Measurements from ENCODE around the gene AKT1. TPM values are rescaled to one million over a fixed set of nuclear protein-coding genes. Genes with fewer than 3 reads are reported as not detected.

The AKT1 gene
- total RNA-seq, 1 donor from 2014 or later, result 144 TPM

GRCh38 chr14:104724407-104724980 is 71.1 kb downstream of the AKT1 start:
- peak; percentile 83 for DNase-seq
- no peak for TF ChIP-seq CTCF (IDR thresholded peaks at IDR 0.05; ENCODE audit: borderline replicate concordance)
- intact Hi-C loops (cut with micrococcal nuclease), result no loop called here
- Histone ChIP-seq H3K4me3 (peak overlapping the region; percentile 88), H3K36me3 (peaks cover 7% of the 10 kb centered on the region), H3K9me3 (replicated peaks) (no peaks in the 10 kb centered on the region), H3K4me1 (peaks cover 79% of the 10 kb centered on the region), H3K27me3 (ENCODE audit: low read depth) (no peaks in the 10 kb centered on the region), H3K27ac (replicated peaks) (peak overlapping the region; percentile 92)

- Histone ChIP-seq H3K36me3 (peaks cover 12% of the 10 kb centered on the region), H3K27ac (replicated peaks) (peak within 1 kb of the TSS; percentile 92), H3K9me3 (replicated peaks) (no peaks in the 10 kb centered on the region), H3K4me1 (peaks cover 81% of the 10 kb centered on the region), H3K4me3 (peak within 1 kb of the TSS; percentile 88), H3K27me3 (ENCODE audit: low read depth) (no peaks in the 10 kb centered on the region)
- intact Hi-C loops (cut with micrococcal nuclease), result no loop called here
- TF ChIP-seq CTCF (IDR thresholded peaks at IDR 0.05; ENCODE audit: borderline replicate concordance), result peak; percentile 93
- peak; percentile 80 for DNase-seq
Measured at GRCh38 chr14:104723651-104724406, 71.7 kb downstream of the AKT1 start, which contains the start of gene ADSS1. TSS of gene ADSS1 (plus strand) at chr14:104724229. CDS start at chr14:104724271, 42 bp downstream.

- intact Hi-C loops (cut with micrococcal nuclease), result no loop called here
- peaks cover 82% of the 10 kb centered on the region for H3K4me1 ChIP-seq
Measured at GRCh38 chr14:104722938-104723650, 72.5 kb downstream of the AKT1 start.

GRCh38 chr14:104721505-104722431 is 73.8 kb downstream of the AKT1 start:
- no peak for TF ChIP-seq CTCF (IDR thresholded peaks at IDR 0.05; ENCODE audit: borderline replicate concordance)
- H3K4me1 ChIP-seq, result peaks cover 82% of the 10 kb centered on the region
- H3K36me3 ChIP-seq, result peaks cover 12% of the 10 kb centered on the region
- H3K4me3 ChIP-seq, result peak overlapping the region; percentile 14
- intact Hi-C loops (cut with micrococcal nuclease), result no loop called here
- H3K27me3 ChIP-seq (ENCODE audit: low read depth), result no peaks in the 10 kb centered on the region
- H3K9me3 ChIP-seq (replicated peaks), result no peaks in the 10 kb centered on the region
- DNase-seq, result peak; percentile 77
- peak overlapping the region; percentile 92 for H3K27ac ChIP-seq (replicated peaks)

More at GRCh38 chr14:104722938-104723650, 72.5 kb downstream of the AKT1 start:
- Histone ChIP-seq H3K27ac (replicated peaks) (peak overlapping the region; percentile 92), H3K27me3 (ENCODE audit: low read depth) (no peaks in the 10 kb centered on the region), H3K9me3 (replicated peaks) (no peaks in the 10 kb centered on the region), H3K4me3 (peak overlapping the region; percentile 88), H3K36me3 (peaks cover 12% of the 10 kb centered on the region)
- TF ChIP-seq CTCF (IDR thresholded peaks at IDR 0.05; ENCODE audit: borderline replicate concordance), result no peak
- no peak for DNase-seq

Other genes with a start within 250 kb of the AKT1 start
- 44.1 TPM for gene C14orf180, start 216.0 kb downstream of the AKT1 start, total RNA-seq
- gene TMEM179, start 191.0 kb downstream of the AKT1 start, total RNA-seq, result 0.49 TPM
- gene INF2, start 106.1 kb downstream of the AKT1 start, total RNA-seq, result 28.5 TPM
- 218 TPM for gene ADSS1, start 71.5 kb downstream of the AKT1 start, total RNA-seq
- 55.6 TPM for gene SIVA1, start 42.6 kb downstream of the AKT1 start, total RNA-seq
- gene ZBTB42, start 5.4 kb upstream of the AKT1 start, total RNA-seq, result 5.7 TPM
- gene CEP170B, start 69.5 kb upstream of the AKT1 start, total RNA-seq, result 11.7 TPM
- 0.44 TPM for gene PLD4, start 129.1 kb upstream of the AKT1 start, total RNA-seq
- gene AHNAK2, start 182.6 kb upstream of the AKT1 start, total RNA-seq, result 2.5 TPM
- gene CLBA1, start 190.0 kb upstream of the AKT1 start, total RNA-seq, result 2.4 TPM
- 2.0 TPM for gene CDCA4, start 225.3 kb upstream of the AKT1 start, total RNA-seq

Measured in left ventricle myocardium inferior (tissue), 1 donor.